ENCODE data around the gene COL23A1. TPM values are rescaled to one million over a fixed set of nuclear protein-coding genes. Genes with fewer than 3 reads are reported as not detected.

Gene COL23A1
- total and polyA plus RNA-seq, 2 donors (not counting 1 experiment from before 2014, with no cell fraction given) = 0.20 TPM; not detected in 1

- H3K9me3 Mint-ChIP-seq (ENCODE audit: insufficient read depth) = no peaks in the 10 kb centered on the region
- intact Hi-C loops (cut with micrococcal nuclease) = no loop called here
- Histone ChIP-seq H3K4me2 (replicated peaks; ENCODE audit: low read depth, low read length, poor library complexity, severe bottlenecking) (no peak overlapping the region), H3K27ac (ENCODE audit: low read length in 2 of 2) (no peak overlapping the region), H3K27me3 (replicated peaks in 1 of 4; ENCODE audit: control extremely low read depth in 1 of 4, control insufficient read depth in 3 of 4, insufficient read depth in 4 of 4, low read length in 3 of 4) (peaks cover 0 to 18% (median 5%) of the 10 kb centered on the region in 4 experiments), H2AFZ (ENCODE audit: insufficient read depth, low read depth, low read length, poor library complexity, severe bottlenecking) (no peak overlapping the region), H3K9ac (ENCODE audit: low read length) (no peak overlapping the region), H3K79me2 (ENCODE audit: control insufficient read depth, insufficient read depth, low read length) (no peaks in the 10 kb centered on the region), H3K9me3 (ENCODE audit: control extremely low read depth in 1 of 3, control insufficient read depth in 2 of 3, insufficient read depth in 1 of 3, low read length in 2 of 3) (no peaks in the 10 kb centered on the region), H3K4me1 (ENCODE audit: control insufficient read depth in 2 of 2, insufficient read depth in 2 of 2, low read length in 2 of 2) (no peaks in the 10 kb centered on the region), H3K4me3 (ENCODE audit: control extremely low read depth in 1 of 5, extremely low read depth in 1 of 5, insufficient read depth in 1 of 5, low read depth in 2 of 5, low read length in 4 of 5) (no peak overlapping the region), H3K36me3 (replicated peaks in 1 of 2; ENCODE audit: control extremely low read depth in 1 of 2, control insufficient read depth in 1 of 2, extremely low read depth in 1 of 2, insufficient read depth in 2 of 2, low read length in 1 of 2) (no peaks in the 10 kb centered on the region), H4K20me1 (ENCODE audit: control insufficient read depth, insufficient read depth, low read length, poor library complexity, severe bottlenecking) (no peaks in the 10 kb centered on the region)
- no peak for ATAC-seq (ENCODE audit: low read depth)
- TF ChIP-seq EZH2 (IDR thresholded peaks at IDR 0.05; ENCODE audit: borderline replicate concordance, insufficient read depth, low read depth, low read length, poor library complexity, severe bottlenecking) (no peak), CTCF (IDR thresholded peaks at IDR 0.05) (no peak)
- 7% methylated on average over 6 of the region's 7 CpGs for WGBS (ENCODE audit: insufficient coverage)
- no peak overlapping the region for H3K27ac Mint-ChIP-seq
- POLR2A ChIA-PET = no interaction called here
- CTCF ChIA-PET = no interaction called here
- DNase-seq = no peak
- H3K4me3 Mint-ChIP-seq = no peak overlapping the region
- no peaks in the 10 kb centered on the region for H3K4me1 Mint-ChIP-seq
- peaks cover 29% of the 10 kb centered on the region for H3K27me3 Mint-ChIP-seq
Measured at GRCh38 chr5:178194026-178194425, 396.2 kb downstream of the COL23A1 start.

DNA sequence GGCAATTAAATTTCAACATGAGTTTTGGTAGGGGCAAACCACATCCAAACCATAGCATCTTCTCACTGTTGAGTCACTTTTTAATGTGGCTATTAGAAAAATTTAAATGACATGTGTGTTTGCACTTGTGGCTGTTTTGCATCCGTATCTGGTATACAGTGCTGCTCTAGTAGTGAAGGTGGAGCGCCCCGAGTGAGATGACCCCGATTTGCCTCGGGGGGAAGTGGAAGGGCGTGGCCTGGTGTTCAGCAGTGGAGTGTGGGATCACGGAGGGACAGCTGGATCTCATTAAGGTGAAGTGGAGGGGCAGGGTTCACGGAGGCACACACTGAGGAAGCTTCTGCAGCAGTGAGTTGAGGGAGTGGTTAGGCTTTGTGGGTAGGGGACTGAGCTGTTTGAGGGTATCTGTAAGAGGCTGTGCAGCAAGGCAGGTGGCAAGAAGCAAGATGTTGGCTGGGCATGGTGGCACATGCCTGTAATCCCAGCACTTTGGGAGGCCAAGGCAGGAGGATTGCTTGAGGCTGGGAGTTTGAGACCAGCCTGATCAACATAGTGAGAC is 396.9 kb downstream of the COL23A1 start:
- CTCF ChIA-PET = no interaction called here
- Histone ChIP-seq H3K9me3 (ENCODE audit: control extremely low read depth in 1 of 3, control insufficient read depth in 2 of 3, insufficient read depth in 1 of 3, low read length in 2 of 3) (no peaks in the 10 kb centered on the region), H3K36me3 (replicated peaks in 1 of 2; ENCODE audit: control extremely low read depth in 1 of 2, control insufficient read depth in 1 of 2, extremely low read depth in 1 of 2, insufficient read depth in 2 of 2, low read length in 1 of 2) (no peaks in the 10 kb centered on the region), H3K27me3 (replicated peaks in 1 of 4; ENCODE audit: control extremely low read depth in 1 of 4, control insufficient read depth in 3 of 4, insufficient read depth in 4 of 4, low read length in 3 of 4) (peaks cover 0 to 18% (median 5%) of the 10 kb centered on the region in 4 experiments), H3K4me2 (replicated peaks; ENCODE audit: low read depth, low read length, poor library complexity, severe bottlenecking) (no peak overlapping the region), H3K79me2 (ENCODE audit: control insufficient read depth, insufficient read depth, low read length) (no peaks in the 10 kb centered on the region), H3K9ac (ENCODE audit: low read length) (no peak overlapping the region), H3K4me1 (ENCODE audit: control insufficient read depth in 2 of 2, insufficient read depth in 2 of 2, low read length in 2 of 2) (no peaks in the 10 kb centered on the region), H3K27ac (ENCODE audit: low read length in 2 of 2) (no peak overlapping the region), H2AFZ (ENCODE audit: insufficient read depth, low read depth, low read length, poor library complexity, severe bottlenecking) (no peak overlapping the region), H4K20me1 (ENCODE audit: control insufficient read depth, insufficient read depth, low read length, poor library complexity, severe bottlenecking) (no peaks in the 10 kb centered on the region), H3K4me3 (ENCODE audit: control extremely low read depth in 1 of 5, extremely low read depth in 1 of 5, insufficient read depth in 1 of 5, low read depth in 2 of 5, low read length in 4 of 5) (no peak overlapping the region)
- WGBS (ENCODE audit: insufficient coverage) = 53% methylated on average over 7 of the region's 8 CpGs
- ATAC-seq (ENCODE audit: low read depth) (no peak), DNase-seq (no peak)
- POLR2A ChIA-PET = no interaction called here
- no peak for TF ChIP-seq EZH2 (IDR thresholded peaks at IDR 0.05; ENCODE audit: borderline replicate concordance, insufficient read depth, low read depth, low read length, poor library complexity, severe bottlenecking)
- no peak for TF ChIP-seq CTCF (IDR thresholded peaks at IDR 0.05)
- H3K4me3 Mint-ChIP-seq = no peak overlapping the region
- no peaks in the 10 kb centered on the region for H3K4me1 Mint-ChIP-seq
- intact Hi-C loops (cut with micrococcal nuclease) = no loop called here
- H3K27me3 Mint-ChIP-seq = peaks cover 36% of the 10 kb centered on the region
- peak overlapping the region; percentile 4 for H3K27ac Mint-ChIP-seq
- H3K9me3 Mint-ChIP-seq (ENCODE audit: insufficient read depth) = no peaks in the 10 kb centered on the region

Measured in B cell (primary cell).